ENCODE measurements around the gene ADAMTS10. TPM values are rescaled to one million over a fixed set of nuclear protein-coding genes. Genes with fewer than 3 reads are reported as not detected.

ADAMTS10 gene
- polyA plus RNA-seq, 1 experiment = 6.4 TPM

DNA sequence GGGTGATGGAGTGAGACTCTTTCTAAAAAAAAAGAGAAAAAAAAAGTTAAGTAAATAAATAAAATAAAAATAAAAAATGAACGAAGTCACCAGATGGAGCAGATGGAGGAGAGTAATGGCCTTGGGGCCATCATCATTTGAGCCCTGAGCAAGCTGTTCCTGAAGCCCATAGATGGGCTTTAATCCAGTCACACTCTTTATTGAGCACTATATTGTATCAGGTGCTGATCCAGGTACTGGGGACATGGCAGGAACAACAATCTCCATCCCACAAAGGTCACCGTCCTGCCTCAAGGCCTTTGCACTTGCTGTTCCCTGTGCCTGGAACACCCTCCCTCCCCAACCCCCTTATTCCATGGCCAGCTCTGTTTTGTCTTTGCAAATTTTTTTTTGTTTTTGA lies 3.9 kb upstream of the ADAMTS10 start:
- Histone ChIP-seq H3K27ac (ENCODE audit: low read depth, low read length) (no peak overlapping the region), H3K27me3 (ENCODE audit: control insufficient read depth, insufficient read depth, low read length) (no peaks in the 10 kb centered on the region), H3K9me3 (ENCODE audit: control insufficient read depth, insufficient read depth, low read length) (no peaks in the 10 kb centered on the region; the same call in 1 of the 2 replicates), H3K4me3 (ENCODE audit: low read depth, low read length) (no peak overlapping the region)
- no peak for TF ChIP-seq CTCF (IDR thresholded peaks at IDR 0.05; ENCODE audit: low read depth, low read length)
- ChIA-PET POLR2A (no interaction called here), CTCF (interaction anchor here (0.8 to 2.2 kb wide), 3 partner anchors 20 to 33 kb away, joined by 3 to 11 read pairs (median 5); no protein-coding TSS in a partner anchor)
- DNase-seq (ENCODE audit: low read depth, low spot score) = no peak

- CTCF ChIA-PET = interaction anchor here (0.6 to 1.3 kb wide), 2 partner anchors 31 to 42 kb away, joined by 5 to 6 read pairs; no protein-coding TSS in a partner anchor
- no peak for DNase-seq (ENCODE audit: low read depth, low spot score)
- H3K4me3 ChIP-seq (ENCODE audit: low read depth, low read length) = no peak overlapping the region
- no peak for TF ChIP-seq CTCF (IDR thresholded peaks at IDR 0.05; ENCODE audit: low read depth, low read length)
- no peak overlapping the region for H3K27ac ChIP-seq (ENCODE audit: low read depth, low read length)
- POLR2A ChIA-PET = interaction anchor here (1.2 kb wide), 1 partner anchor 99 kb away, joined by 4 read pairs; the partner anchor contains the start of gene ZNF414
- no peaks in the 10 kb centered on the region; the same call in 1 of the 2 replicates for H3K9me3 ChIP-seq (ENCODE audit: control insufficient read depth, insufficient read depth, low read length)
- no peaks in the 10 kb centered on the region for H3K27me3 ChIP-seq (ENCODE audit: control insufficient read depth, insufficient read depth, low read length)
These were observed 2.3 kb upstream of the ADAMTS10 start for GRCh38 chr19:8612807-8613171.

DNA sequence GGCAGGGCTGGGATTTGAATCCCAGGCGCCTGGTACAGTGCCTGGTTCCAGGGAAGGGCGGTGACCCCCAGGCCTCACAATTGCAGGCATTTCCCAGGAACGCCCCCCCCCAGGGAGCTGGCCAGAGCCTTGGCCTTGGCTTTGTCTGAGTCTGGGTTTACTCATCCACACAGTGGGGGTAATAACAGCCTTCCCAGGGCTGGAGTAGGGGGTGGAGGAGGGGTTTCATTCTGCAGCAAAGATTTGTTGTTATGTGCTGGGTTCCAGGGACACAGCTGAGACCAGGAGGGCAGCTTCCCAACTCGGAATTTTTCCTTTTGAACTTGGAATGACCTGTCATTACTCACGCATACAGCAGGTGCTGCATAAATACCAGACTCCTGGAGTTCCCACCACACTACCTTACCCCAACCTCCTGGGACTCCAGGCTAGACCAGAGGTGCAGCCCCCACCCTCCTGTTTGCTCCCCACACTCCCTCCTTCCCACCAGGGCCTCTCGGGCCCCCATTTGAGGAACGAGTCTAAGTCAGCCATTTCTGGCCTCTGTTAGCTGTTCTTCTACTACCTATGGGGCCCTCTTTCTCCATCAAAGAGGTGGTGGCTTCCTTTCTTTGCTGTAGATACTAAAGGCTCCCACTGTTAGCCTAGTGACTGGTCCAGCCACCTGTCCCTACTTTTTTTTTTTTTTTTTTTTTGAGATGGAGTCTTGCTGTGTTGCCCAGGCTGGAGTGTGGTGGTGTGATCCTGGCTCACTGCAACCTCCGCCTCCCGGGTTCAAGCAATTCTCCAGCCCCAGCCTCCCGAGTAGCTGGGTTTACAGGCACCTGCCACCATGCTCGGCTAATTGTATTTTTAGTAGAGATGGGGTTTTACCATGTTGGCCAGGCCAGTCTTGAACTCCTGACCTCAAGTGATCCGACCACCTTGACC lies 1.6 kb upstream of the ADAMTS10 start:
- H3K27ac ChIP-seq (ENCODE audit: low read depth, low read length) = no peak overlapping the region

GRCh38 chr19:8611391-8611876 lies 919 bp upstream of the ADAMTS10 start:
- Histone ChIP-seq H3K27ac (ENCODE audit: low read depth, low read length) (no peak overlapping the region), H3K27me3 (ENCODE audit: control insufficient read depth, insufficient read depth, low read length) (no peaks in the 10 kb centered on the region), H3K9me3 (ENCODE audit: control insufficient read depth, insufficient read depth, low read length) (no peaks in the 10 kb centered on the region; the same call in 1 of the 2 replicates), H3K4me3 (ENCODE audit: low read depth, low read length) (no peak overlapping the region)
- no peak for DNase-seq (ENCODE audit: low read depth, low spot score)
- no peak for TF ChIP-seq CTCF (IDR thresholded peaks at IDR 0.05; ENCODE audit: low read depth, low read length)
- POLR2A ChIA-PET = interaction anchor here (1.2 kb wide), 1 partner anchor 98 kb away, joined by 4 read pairs; the partner anchor contains the start of gene ZNF414
- CTCF ChIA-PET = interaction anchor here (0.8 kb wide), 1 partner anchor 31 kb away, joined by 6 read pairs; no protein-coding TSS in a partner anchor

More for the DNA sequence above, 1.6 kb upstream of the ADAMTS10 start:
- DNase-seq (ENCODE audit: low read depth, low spot score) = no peak
- ChIA-PET POLR2A (interaction anchor here (1.2 kb wide), 1 partner anchor 98 kb away, joined by 4 read pairs; the partner anchor contains the start of gene ZNF414), CTCF (interaction anchor here (0.8 kb wide), 1 partner anchor 31 kb away, joined by 6 read pairs; no protein-coding TSS in a partner anchor)
- no peaks in the 10 kb centered on the region for H3K27me3 ChIP-seq (ENCODE audit: control insufficient read depth, insufficient read depth, low read length)
- H3K9me3 ChIP-seq (ENCODE audit: control insufficient read depth, insufficient read depth, low read length) = no peaks in the 10 kb centered on the region; the same call in 1 of the 2 replicates
- no peak for TF ChIP-seq CTCF (IDR thresholded peaks at IDR 0.05; ENCODE audit: low read depth, low read length)
- H3K4me3 ChIP-seq (ENCODE audit: low read depth, low read length) = no peak overlapping the region
